Thyroid gland (tissue), 4 donors: ENCODE measurements around the gene GRIK4. TPM values are rescaled to one million over a fixed set of nuclear protein-coding genes. Genes with fewer than 3 reads are reported as not detected.

Experiments
- DNase-seq, 2 donors: peaks; one replicate each; pipeline ENCODE4 v3.0.0-alpha.2; 2019
- H3K27ac ChIP-seq, 3 donors: fragments of 200-600 bp; sonication (generic); 1 replicate in 2 of 3; 2 replicates in 1 of 3; pipeline ENCODE4 v1.5.1; 2016 to 2019; ENCODE audit warnings: mild to moderate bottlenecking in 1 of 3, moderate library complexity in 1 of 3
- H3K27me3 ChIP-seq: fragments of 200-600 bp; sonication (generic); one replicate; pipeline ENCODE4 v1.5.1; 2019
- H3K36me3 ChIP-seq, 2 donors: fragments of 200-600 bp; sonication (generic); one replicate each; pipeline ENCODE4 v1.5.1; 2016 to 2019
- H3K4me1 ChIP-seq, 2 donors: fragments of 200-600 bp; sonication (generic); one replicate each; pipeline ENCODE4 v1.5.1; 2017 to 2019
- H3K4me3 ChIP-seq, 3 donors: fragments of 200-600 bp; sonication (generic); replicated peaks in 1 of 3; 1 replicate in 2 of 3; 2 replicates in 1 of 3; pipeline ENCODE4 v1.5.1; 2016; ENCODE audit warnings: mild to moderate bottlenecking in 1 of 3
- H3K9me3 ChIP-seq: fragments of 200-600 bp; sonication (generic); one replicate; pipeline ENCODE4 v1.5.1; 2017
- POLR2A ChIP-seq, 2 donors: fragments of 450-650 bp; IDR thresholded peaks; one replicate each; pipeline ENCODE4 v1.6.1; 2017; ENCODE audit warnings: antibody characterized with exemption in 2 of 2, mild to moderate bottlenecking in 2 of 2, moderate library complexity in 1 of 2
- WGBS, 2 donors: methylation state at CpG; one replicate each; pipeline ENCODE4 v1.1.5; 2017; 5-methylcytosine and 5-hydroxymethylcytosine counted together
- intact Hi-C: fragments of 100-400 bp; cut with DNase I; formaldehyde crosslinking; loops from one replicate; pipeline ENCODE4 v1.15.1; 2023
- total RNA-seq, 4 donors: library from RNA; depleted of rRNA; stranded (reverse); fragments of >200 nt; gene quantifications; one replicate each; pipeline ENCODE4 v1.2.3, GENCODE V29; 2016
- TF ChIP-seq, protein P1 (sequence below), 6 experiments: fragments of 200-600 bp in 3 of 6; fragments of 450-650 bp in 3 of 6; sonication (generic) in 3 of 6; IDR thresholded peaks; one replicate each; pipeline ENCODE4 v1.5.1; 2016 to 2019; ENCODE audit warnings: antibody characterized with exemption in 6 of 6, mild to moderate bottlenecking in 2 of 6, inconsistent platforms in 1 of 6, moderate library complexity in 1 of 6

Gene GRIK4
- total RNA-seq, 4 donors from 2014 or later = 0.54 to 3.7 (median 0.99) TPM

DNA sequence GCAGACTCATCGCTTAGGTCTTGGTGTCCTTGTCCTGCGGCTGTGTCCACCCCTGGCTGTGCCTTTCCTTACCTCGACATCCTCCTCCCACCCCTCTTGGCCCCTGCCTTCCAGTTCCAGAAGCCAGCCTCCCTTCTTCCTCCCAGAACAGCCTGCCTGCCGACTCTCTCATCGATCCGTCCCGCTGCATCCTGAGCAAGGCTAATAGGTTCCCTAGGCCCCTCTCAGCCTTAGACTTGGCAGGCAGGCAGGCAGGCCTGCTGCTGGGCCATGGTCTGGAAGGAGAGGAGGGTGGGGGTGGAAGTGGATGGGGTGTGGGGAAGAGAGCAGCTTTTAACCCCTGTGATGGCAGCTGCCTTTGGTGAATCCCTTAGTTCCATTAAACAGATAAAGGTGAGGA is 315.6 kb downstream of the GRIK4 start:
- no peak overlapping the region for H3K27ac ChIP-seq
- 56 to 58% methylated on average over 7 of the region's 7 CpGs for WGBS, 2 donors
- no peak for TF ChIP-seq POLR2A (IDR thresholded peaks at IDR 0.05)
- TF ChIP-seq, protein P1, sequence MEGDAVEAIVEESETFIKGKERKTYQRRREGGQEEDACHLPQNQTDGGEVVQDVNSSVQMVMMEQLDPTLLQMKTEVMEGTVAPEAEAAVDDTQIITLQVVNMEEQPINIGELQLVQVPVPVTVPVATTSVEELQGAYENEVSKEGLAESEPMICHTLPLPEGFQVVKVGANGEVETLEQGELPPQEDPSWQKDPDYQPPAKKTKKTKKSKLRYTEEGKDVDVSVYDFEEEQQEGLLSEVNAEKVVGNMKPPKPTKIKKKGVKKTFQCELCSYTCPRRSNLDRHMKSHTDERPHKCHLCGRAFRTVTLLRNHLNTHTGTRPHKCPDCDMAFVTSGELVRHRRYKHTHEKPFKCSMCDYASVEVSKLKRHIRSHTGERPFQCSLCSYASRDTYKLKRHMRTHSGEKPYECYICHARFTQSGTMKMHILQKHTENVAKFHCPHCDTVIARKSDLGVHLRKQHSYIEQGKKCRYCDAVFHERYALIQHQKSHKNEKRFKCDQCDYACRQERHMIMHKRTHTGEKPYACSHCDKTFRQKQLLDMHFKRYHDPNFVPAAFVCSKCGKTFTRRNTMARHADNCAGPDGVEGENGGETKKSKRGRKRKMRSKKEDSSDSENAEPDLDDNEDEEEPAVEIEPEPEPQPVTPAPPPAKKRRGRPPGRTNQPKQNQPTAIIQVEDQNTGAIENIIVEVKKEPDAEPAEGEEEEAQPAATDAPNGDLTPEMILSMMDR (IDR thresholded peaks at IDR 0.05) = no peak
- H3K9me3 ChIP-seq = no peaks in the 10 kb centered on the region
- DNase-seq = no peak
- H3K4me1 ChIP-seq = no peaks in the 10 kb centered on the region
- H3K27me3 ChIP-seq = no peaks in the 10 kb centered on the region
- H3K36me3 ChIP-seq = no peaks in the 10 kb centered on the region
- H3K4me3 ChIP-seq = no peak overlapping the region
- intact Hi-C loops = no loop called here

DNA sequence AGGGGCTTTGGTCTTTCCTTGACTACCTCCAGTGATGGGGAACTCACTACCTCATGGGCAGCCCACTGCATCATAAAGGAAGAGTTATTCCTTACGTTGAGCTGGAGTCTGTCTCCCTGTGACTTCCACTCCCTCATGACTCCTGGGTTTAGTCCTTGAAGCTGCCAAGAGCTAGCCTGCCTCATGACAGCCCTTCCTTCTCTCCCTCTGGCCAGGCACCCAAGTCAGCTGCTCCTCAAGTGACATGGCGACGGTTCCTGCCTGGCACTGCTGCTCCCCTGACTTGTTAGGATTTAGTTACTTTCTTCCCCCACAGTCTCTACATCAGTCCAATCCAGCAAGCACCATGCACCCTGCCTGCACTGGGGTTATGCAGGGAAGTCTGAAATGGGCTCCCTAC is 316.3 kb downstream of the GRIK4 start:
- Histone ChIP-seq H3K27ac (no peak overlapping the region), H3K4me1 (no peaks in the 10 kb centered on the region), H3K4me3 (no peak overlapping the region), H3K27me3 (no peaks in the 10 kb centered on the region), H3K36me3 (no peaks in the 10 kb centered on the region), H3K9me3 (no peaks in the 10 kb centered on the region)
- intact Hi-C loops = no loop called here
- no peak for TF ChIP-seq POLR2A (IDR thresholded peaks at IDR 0.05)
- TF ChIP-seq, protein P1 (IDR thresholded peaks at IDR 0.05) = no peak
- DNase-seq = no peak
- 85 to 91% methylated on average over 3 of the region's 3 CpGs for WGBS, 2 donors

DNA sequence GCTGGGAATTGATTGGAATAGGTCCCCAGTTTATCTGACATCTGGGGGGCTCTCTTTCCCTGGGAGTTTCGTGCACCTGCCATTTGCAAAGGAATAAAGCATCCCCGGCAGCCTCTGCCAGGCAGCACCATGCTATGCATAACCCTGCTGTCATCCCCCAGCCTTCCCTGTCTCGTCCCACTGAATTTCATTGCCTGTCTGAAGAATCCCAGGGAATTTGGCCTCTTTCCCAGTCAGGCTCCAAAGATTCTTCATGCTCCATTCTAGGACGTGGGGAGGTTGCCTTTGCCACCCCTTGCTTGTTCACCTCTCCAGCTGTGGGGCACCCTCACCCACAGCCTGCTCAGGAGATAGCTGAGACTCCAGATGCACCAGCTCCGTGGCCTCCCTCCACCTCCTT is 317.3 kb downstream of the GRIK4 start:
- Histone ChIP-seq H3K27me3 (no peaks in the 10 kb centered on the region), H3K36me3 (no peaks in the 10 kb centered on the region), H3K4me1 (no peaks in the 10 kb centered on the region), H3K27ac (no peak overlapping the region), H3K9me3 (no peaks in the 10 kb centered on the region), H3K4me3 (no peak overlapping the region)
- TF ChIP-seq POLR2A (IDR thresholded peaks at IDR 0.05) = no peak
- TF ChIP-seq, protein P1 (IDR thresholded peaks at IDR 0.05) = no peak
- intact Hi-C loops = no loop called here
- DNase-seq = no peak
- 57 to 58% methylated on average over 5 of the region's 5 CpGs for WGBS, 2 donors

DNA sequence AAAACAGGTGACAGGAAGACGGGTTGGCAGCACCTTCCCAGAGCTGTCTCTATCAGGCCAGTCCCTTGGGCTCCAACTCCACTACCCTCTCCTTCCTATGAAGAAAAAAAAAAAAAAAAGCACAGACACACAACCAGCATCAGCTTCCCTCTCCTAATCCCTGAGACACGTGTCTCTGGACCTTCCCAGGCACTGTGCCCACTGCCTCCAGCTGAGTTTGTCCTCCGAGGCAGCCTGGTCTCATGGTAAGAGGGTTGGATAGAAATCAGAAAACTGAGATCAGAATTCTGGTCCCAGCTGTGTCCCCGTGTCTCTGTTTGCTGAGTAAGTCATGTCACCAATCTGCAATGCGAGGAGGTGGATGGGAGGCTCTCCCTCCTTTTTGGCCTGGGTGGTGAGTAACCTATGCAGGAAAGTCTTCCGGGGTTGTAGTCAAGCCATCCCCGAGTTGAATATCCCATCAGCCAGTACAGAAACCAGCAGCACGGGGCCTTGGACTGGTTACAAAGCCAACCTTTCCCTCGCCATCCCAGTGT is 318.6 kb downstream of the GRIK4 start:
- no peaks in the 10 kb centered on the region for H3K36me3 ChIP-seq
- no peaks in the 10 kb centered on the region for H3K27me3 ChIP-seq
- no peaks in the 10 kb centered on the region for H3K9me3 ChIP-seq
- H3K4me3 ChIP-seq = no peak overlapping the region
- 84 to 88% methylated on average over 9 of the region's 9 CpGs for WGBS, 2 donors
- DNase-seq = no peak
- intact Hi-C loops = no loop called here
- H3K4me1 ChIP-seq = no peaks in the 10 kb centered on the region
- no peak for TF ChIP-seq POLR2A (IDR thresholded peaks at IDR 0.05)
- no peak overlapping the region for H3K27ac ChIP-seq

DNA sequence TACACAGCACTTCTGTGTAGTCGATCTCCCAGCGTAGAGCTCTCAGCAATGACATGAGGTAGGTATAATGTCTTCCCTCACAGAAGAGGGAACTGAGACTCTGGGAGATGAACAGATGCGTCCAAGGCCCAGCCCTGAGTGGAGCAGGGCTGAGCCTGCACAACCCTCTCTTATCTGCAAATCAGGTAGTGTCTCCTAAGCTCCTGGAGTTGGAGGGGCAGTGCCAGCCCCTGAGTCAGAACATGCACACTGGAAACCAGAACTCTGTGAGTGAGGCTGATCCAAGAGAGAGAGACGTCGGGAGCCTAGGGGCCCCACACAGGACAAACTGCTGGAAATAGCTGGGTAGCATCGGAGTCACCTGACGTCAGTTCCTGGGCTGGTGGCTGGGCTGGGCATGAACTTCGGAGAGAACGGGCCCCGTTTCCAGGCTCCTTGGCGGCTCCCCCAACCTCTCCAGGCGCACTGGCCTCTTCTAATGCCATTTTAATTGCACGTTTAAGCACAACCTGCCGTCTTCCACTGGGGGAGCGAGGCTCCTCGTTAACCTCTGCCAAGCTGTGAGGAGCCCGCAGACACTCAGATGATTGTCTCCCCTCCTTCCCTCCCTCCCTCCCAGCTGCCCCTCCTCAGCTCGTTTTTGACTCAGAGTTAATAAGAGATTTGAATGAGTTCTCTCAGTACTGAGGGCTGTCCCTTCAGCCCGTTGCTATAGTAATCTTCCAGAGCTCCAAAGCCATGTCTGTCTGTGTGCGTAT is 321.1 kb downstream of the GRIK4 start:
- no peak for DNase-seq
- Histone ChIP-seq H3K27me3 (no peaks in the 10 kb centered on the region), H3K36me3 (no peaks in the 10 kb centered on the region), H3K4me3 (no peak overlapping the region), H3K4me1 (no peaks in the 10 kb centered on the region), H3K9me3 (no peaks in the 10 kb centered on the region), H3K27ac (no peak overlapping the region)
- no peak for TF ChIP-seq POLR2A (IDR thresholded peaks at IDR 0.05)
- TF ChIP-seq, protein P1 (IDR thresholded peaks at IDR 0.05) = no peak
- WGBS, 2 donors = 47 to 48% methylated on average over 18 to 20 of the region's 20 CpGs
- intact Hi-C loops = no loop called here
